Choroid plexus epithelial cell (primary cell): ENCODE data around the gene HSF4.

Experiments used
- DNase-seq: peaks from one replicate; pipeline ENCODE4 v3.0.0-alpha.2; 2010; ENCODE audit warnings: low read depth
- H3K4me3 ChIP-seq: 2 replicates; pipeline ENCODE4 v1.5.1; 2011; ENCODE audit warnings: low read depth, mild to moderate bottlenecking, control low read depth, low read length, moderate library complexity
- CTCF ChIP-seq: conservative IDR thresholded peaks from 2 replicates; pipeline ENCODE4 v1.5.1; 2011; ENCODE audit warnings: low read depth, mild to moderate bottlenecking, control low read depth, inconsistent platforms, low read length, moderate library complexity

Gene HSF4

GRCh38 chr16:67169011-67169451 lies 4.5 kb downstream of the HSF4 start:
- no peak for DNase-seq
- TF ChIP-seq CTCF, result no peak
- no peak overlapping the region for H3K4me3 ChIP-seq

GRCh38 chr16:67169642-67170167 lies 5.2 kb downstream of the HSF4 start:
- peak overlapping the region; percentile 59 for H3K4me3 ChIP-seq
- peak; percentile 48 for DNase-seq
- peak; percentile 70 for TF ChIP-seq CTCF

GRCh38 chr16:67170168-67170948 lies 5.8 kb downstream of the HSF4 start, which contains the start of gene NOL3:
NOL3 (plus strand) TSS chr16:67170538.
- H3K4me3 ChIP-seq, result peak within 1 kb of the TSS; percentile 59
- DNase-seq, result peak; percentile 82
- TF ChIP-seq CTCF, result no peak

GRCh38 chr16:67170949-67171649 lies 6.6 kb downstream of the HSF4 start:
- DNase-seq, result no peak
- no peak for TF ChIP-seq CTCF
- H3K4me3 ChIP-seq, result peak overlapping the region; percentile 59

- no peak for TF ChIP-seq CTCF
- DNase-seq, result no peak
- H3K4me3 ChIP-seq, result no peak overlapping the region
Measured at GRCh38 chr16:67173323-67173722, 8.8 kb downstream of the HSF4 start.

GRCh38 chr16:67173808-67174705 lies 9.5 kb downstream of the HSF4 start:
- H3K4me3 ChIP-seq, result peak overlapping the region; percentile 58
- TF ChIP-seq CTCF, result no peak
- DNase-seq, result peak; percentile 80
